Fibroblast of pulmonary artery (primary cell): ENCODE measurements around the gene TM4SF4.

ENCODE experiments used
- DNase-seq: peaks from one replicate; pipeline ENCODE4 v3.0.0-alpha.2; 2010; ENCODE audit warnings: low read depth
- H3K4me3 ChIP-seq: replicated peaks from 2 replicates; pipeline ENCODE4 v1.5.1; 2011; ENCODE audit warnings: low read depth, mild to moderate bottlenecking, control low read depth, low read length, moderate library complexity
- TF ChIP-seq, protein P1 (sequence below): IDR thresholded peaks from 2 replicates; pipeline ENCODE4 v1.5.1; 2011; ENCODE audit warnings: mild to moderate bottlenecking, control low read depth, low read length, inconsistent platforms; ENCODE audit errors: missing control alignments

Gene TM4SF4, protein sequence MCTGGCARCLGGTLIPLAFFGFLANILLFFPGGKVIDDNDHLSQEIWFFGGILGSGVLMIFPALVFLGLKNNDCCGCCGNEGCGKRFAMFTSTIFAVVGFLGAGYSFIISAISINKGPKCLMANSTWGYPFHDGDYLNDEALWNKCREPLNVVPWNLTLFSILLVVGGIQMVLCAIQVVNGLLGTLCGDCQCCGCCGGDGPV

DNA sequence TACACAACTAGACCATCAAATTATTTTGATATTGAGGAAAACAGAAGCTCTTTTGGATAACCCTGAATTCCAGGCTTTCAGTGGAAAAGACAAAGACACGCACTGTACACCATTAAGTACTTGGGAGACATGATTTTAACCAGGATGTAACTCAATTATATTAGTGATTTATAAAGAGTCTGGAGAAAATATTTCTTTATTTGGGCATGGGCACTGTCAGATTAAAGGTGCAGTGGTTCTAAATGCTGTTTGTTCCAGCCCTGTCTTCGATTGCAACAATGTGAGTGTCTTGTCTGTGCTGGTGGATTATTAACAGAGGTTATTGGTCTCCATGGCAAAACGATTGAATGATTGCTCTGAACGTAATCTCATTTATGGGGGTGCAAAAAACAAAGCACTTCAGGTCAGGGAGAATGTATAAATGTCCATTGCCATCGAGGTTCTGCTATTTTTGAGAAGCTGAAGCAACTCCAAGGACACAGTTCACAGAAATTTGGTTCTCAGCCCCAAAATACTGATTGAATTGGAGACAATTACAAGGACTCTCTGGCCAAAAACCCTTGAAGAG is at the start of gene TM4SF4:
TM4SF4 (plus strand) TSS at position 448 of the 568 bp plus-strand sequence. CDS start 181 bp downstream, outside the sequence.
- H3K4me3 ChIP-seq: no peak within 1 kb of the TSS
- TF ChIP-seq, protein P1, sequence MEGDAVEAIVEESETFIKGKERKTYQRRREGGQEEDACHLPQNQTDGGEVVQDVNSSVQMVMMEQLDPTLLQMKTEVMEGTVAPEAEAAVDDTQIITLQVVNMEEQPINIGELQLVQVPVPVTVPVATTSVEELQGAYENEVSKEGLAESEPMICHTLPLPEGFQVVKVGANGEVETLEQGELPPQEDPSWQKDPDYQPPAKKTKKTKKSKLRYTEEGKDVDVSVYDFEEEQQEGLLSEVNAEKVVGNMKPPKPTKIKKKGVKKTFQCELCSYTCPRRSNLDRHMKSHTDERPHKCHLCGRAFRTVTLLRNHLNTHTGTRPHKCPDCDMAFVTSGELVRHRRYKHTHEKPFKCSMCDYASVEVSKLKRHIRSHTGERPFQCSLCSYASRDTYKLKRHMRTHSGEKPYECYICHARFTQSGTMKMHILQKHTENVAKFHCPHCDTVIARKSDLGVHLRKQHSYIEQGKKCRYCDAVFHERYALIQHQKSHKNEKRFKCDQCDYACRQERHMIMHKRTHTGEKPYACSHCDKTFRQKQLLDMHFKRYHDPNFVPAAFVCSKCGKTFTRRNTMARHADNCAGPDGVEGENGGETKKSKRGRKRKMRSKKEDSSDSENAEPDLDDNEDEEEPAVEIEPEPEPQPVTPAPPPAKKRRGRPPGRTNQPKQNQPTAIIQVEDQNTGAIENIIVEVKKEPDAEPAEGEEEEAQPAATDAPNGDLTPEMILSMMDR: no peak
- DNase-seq: no peak

DNA sequence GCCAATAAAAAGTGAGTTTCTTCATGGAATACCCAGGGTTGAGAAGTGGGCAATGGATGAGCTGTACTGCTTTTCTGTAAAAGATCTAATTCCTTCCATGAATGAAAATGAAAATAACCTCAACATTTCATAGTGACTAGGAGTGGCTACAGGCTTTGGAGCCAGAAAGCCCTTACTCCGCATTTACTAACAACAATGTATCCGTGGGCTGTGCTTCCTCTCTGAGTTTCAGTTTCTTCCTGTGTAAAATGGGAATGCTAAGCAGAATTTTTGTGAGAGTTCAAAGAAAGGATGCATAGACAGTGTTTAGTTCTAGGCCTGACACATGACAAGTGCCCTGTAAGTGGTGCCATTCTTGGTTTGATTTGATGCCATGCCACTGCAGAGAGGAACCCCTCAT is 49.6 kb upstream of the TM4SF4 start:
- no peak overlapping the region for H3K4me3 ChIP-seq
- no peak for DNase-seq
- TF ChIP-seq, protein P1: no peak

DNA sequence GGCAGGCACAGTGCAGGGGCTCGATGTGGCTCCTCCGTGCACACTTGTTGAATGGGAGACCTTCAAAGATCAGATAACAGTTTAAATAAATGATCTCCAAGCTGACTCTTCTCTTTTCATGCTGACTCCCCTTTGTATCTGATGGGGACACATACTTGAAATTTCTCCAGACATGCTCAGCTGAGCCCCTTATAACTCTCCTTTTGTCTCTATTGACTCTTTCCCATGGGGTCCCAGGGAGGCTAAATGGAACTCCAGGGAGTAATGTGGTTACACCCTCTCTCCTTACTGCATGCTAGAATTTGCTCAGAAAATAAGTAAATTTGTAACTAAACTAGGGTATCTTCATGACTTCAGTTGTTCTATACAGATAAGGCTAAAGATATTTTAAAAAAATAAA is 48.2 kb upstream of the TM4SF4 start:
- no peak overlapping the region for H3K4me3 ChIP-seq
- DNase-seq: no peak
- TF ChIP-seq, protein P1: no peak

DNA sequence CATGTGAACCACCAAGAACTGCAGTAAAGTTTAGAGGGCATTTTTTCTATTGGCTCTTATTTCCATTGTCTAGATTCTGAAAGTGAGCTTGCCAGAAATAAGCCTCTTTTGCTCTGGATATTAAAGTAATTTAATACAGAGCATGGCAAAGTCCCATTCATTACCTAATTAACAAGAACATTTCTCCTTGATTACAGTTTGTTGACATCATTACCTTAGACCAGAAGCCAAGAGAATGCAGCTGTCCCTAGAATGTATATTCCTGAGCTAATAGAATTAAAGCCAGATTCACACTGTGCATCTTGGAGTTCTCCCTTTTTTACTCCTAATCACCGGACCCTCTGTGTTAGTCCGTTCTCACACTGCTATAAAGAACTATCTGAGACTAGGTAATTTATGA is 46.4 kb upstream of the TM4SF4 start:
- H3K4me3 ChIP-seq: no peak overlapping the region
- no peak for DNase-seq
- TF ChIP-seq, protein P1: no peak

DNA sequence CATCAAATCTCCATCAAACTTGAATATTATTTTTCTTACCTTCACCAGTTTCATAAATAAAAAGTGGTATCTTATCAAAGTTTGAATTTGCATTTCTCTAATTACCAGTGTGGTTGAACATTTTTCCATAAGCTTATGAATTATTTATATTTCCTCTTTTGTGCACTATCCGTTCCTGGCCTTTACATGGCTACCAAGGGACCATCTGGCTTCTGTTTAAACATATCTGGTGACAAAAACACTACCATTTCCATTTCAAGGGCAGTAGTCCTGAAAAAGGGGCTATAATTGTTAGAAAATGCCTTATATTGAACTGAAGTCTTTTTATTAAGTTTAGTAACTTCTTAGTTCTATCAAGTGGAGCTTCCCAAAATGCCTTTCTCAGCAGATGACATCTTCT is 44.3 kb upstream of the TM4SF4 start:
- no peak for DNase-seq
- no peak overlapping the region for H3K4me3 ChIP-seq
- TF ChIP-seq, protein P1: no peak

DNA sequence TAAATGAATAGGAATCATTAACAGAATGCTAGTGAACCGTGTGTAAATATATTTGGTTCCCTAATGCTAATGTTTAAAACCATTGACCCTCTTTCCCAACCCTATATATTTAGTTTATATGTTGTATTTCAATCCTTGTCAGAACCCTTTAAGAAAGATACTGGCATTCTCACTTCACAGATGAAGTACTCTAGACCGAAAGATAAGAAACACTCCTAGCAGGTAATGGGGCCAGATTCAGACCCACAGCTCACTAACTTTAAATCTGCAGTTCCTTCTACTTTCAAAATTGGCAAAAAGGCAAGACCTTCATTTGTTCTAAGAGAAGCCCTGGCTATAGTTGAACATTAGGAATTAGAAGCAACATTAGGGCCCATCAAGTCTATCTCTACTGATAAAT is 42.3 kb upstream of the TM4SF4 start:
- H3K4me3 ChIP-seq: no peak overlapping the region
- no peak for DNase-seq

More for the DNA sequence above, 42.3 kb upstream of the TM4SF4 start:
- TF ChIP-seq, protein P1: no peak
